Astrocyte (in vitro differentiated cells and primary cell): ENCODE results near the gene VEGFB. TPM values are rescaled to one million over a fixed set of nuclear protein-coding genes. Genes with fewer than 3 reads are reported as not detected.

Source experiments
- DNase-seq: peaks from one replicate; pipeline ENCODE4 v3.0.0-alpha.2; 2010; ENCODE audit warnings: low read depth
- FAIRE-seq: peaks from 2 replicates; lab custom pipeline; 2011; peaks lifted over from hg19 to GRCh38; lab: Jason Lieb, UNC
- H2AFZ ChIP-seq: 2 replicates; pipeline ENCODE4 v1.6.0; 2012; ENCODE audit warnings: low read depth, low read length, inconsistent platforms
- H3K27ac ChIP-seq: 2 replicates; pipeline ENCODE4 v1.5.1; 2011; ENCODE audit warnings: low read depth, low read length, inconsistent platforms
- H3K27me3 ChIP-seq: 2 replicates; pipeline ENCODE4 v1.6.0; 2011; ENCODE audit warnings: low read length, inconsistent platforms; ENCODE audit not compliant: insufficient read depth
- H3K36me3 ChIP-seq: 2 replicates; pipeline ENCODE4 v1.5.1; 2011; ENCODE audit warnings: low read length, inconsistent platforms; ENCODE audit not compliant: insufficient read depth
- H3K4me1 ChIP-seq: 2 replicates; pipeline ENCODE4 v1.5.1; 2011; ENCODE audit warnings: low read length, inconsistent platforms; ENCODE audit not compliant: insufficient read depth
- H3K4me2 ChIP-seq: 2 replicates; pipeline ENCODE4 v1.6.0; 2012; ENCODE audit warnings: low read length, inconsistent platforms
- H3K4me3 ChIP-seq: 2 replicates; pipeline ENCODE4 v1.5.1; 2011; ENCODE audit warnings: low read depth, mild to moderate bottlenecking, low read length, inconsistent platforms; ENCODE audit not compliant: insufficient read depth
- H3K79me2 ChIP-seq: 2 replicates; pipeline ENCODE4 v1.6.0; 2012; ENCODE audit warnings: mild to moderate bottlenecking, low read length, inconsistent platforms; ENCODE audit not compliant: insufficient read depth
- H3K9ac ChIP-seq: 2 replicates; pipeline ENCODE4 v1.6.0; 2012; ENCODE audit warnings: mild to moderate bottlenecking, low read length, inconsistent platforms
- H3K9me3 ChIP-seq: 2 replicates; pipeline ENCODE4 v1.5.1; 2012; ENCODE audit warnings: low read depth, mild to moderate bottlenecking, low read length, inconsistent platforms; ENCODE audit not compliant: insufficient read depth
- H4K20me1 ChIP-seq: 2 replicates; pipeline ENCODE4 v1.6.0; 2012; ENCODE audit warnings: low read length, inconsistent platforms; ENCODE audit not compliant: insufficient read depth
- H3K27ac Mint-ChIP-seq: one replicate; pipeline ENCODE4 v1.8.0; 2021; ENCODE audit warnings: mild to moderate bottlenecking, mixed read lengths; ENCODE audit not compliant: unreplicated experiment
- H3K27me3 Mint-ChIP-seq: one replicate; pipeline ENCODE4 v1.8.0; 2021; ENCODE audit warnings: low read depth, mixed read lengths; ENCODE audit not compliant: unreplicated experiment
- H3K36me3 Mint-ChIP-seq: one replicate; pipeline ENCODE4 v1.8.0; 2021; ENCODE audit warnings: low read depth, mixed read lengths; ENCODE audit not compliant: unreplicated experiment
- H3K4me1 Mint-ChIP-seq: one replicate; pipeline ENCODE4 v1.8.0; 2021; ENCODE audit warnings: low read depth, mixed read lengths; ENCODE audit not compliant: unreplicated experiment
- H3K4me3 Mint-ChIP-seq: one replicate; pipeline ENCODE4 v1.8.0; 2021; ENCODE audit warnings: mild to moderate bottlenecking, moderate library complexity, mixed read lengths; ENCODE audit not compliant: unreplicated experiment
- H3K9me3 Mint-ChIP-seq: one replicate; pipeline ENCODE4 v1.8.0; 2021; ENCODE audit warnings: mild to moderate bottlenecking, mixed read lengths; ENCODE audit not compliant: unreplicated experiment
- EZH2 ChIP-seq: IDR thresholded peaks from 2 replicates; pipeline ENCODE4 v1.6.1; 2012; ENCODE audit warnings: mild to moderate bottlenecking, low read length, inconsistent platforms; ENCODE audit not compliant: insufficient read depth
- total RNA-seq: library from RNA; stranded (reverse); gene quantifications from 2 replicates; pipeline ENCODE4 v1.2.1, GENCODE V29; 2021
- TF ChIP-seq, protein P1 (sequence below): IDR thresholded peaks from 2 replicates; pipeline ENCODE4 v1.5.1; 2011; ENCODE audit warnings: low read depth, mild to moderate bottlenecking, inconsistent platforms, low read length, moderate library complexity; ENCODE audit not compliant: insufficient read depth

The VEGFB gene
- total RNA-seq, 1 donor from 2014 or later = 30.4 TPM

DNA sequence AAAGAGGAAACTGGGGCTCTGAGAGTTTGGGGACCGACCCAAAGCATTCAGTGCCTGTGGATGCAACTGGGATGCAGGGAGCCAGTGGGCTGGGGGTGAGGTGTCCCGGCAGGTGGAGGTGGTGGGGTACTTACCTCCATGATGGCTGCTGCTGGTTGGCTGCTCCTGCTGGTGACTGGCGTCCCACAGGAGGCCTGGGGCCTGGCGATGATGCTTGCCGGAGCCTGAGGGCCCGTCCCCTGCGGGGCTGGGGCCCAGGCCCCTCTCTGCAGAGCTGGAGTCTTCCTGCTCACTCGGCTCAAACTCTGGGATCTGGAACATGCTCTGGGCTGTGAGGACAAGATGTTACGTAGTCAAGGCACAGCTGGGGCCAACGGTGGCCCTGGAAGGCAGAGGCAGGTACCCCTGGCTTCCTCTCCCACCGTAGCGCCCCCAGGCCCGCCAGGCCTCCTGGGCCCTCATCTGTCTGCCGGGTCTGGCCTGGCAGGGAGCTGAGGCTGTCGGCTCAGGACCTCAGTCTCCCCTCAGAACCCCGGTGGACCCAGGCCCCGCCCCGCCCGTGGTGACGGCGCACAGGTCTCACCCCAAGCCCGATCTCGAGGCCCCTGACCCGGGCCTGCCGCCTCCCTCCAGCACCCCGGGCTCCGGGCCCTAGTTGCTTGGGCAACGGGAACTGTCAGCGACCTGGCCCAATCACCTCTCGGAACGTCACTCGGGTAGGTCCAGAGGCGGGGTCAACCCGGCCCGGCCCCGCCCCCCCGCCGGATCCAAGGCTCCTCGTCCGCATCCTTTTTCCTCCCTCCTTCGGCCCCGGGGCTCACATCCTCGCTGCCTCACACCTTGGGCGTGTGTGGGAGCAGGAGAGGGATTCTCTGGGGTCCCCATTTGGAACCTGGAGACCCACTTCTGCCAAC lies 49.9 kb downstream of the VEGFB start, which contains the start of gene BAD:
BAD (minus strand) TSS at position 618 of the 914 bp plus-strand sequence; CDS start at position 321, 297 bp downstream.
- no peak for TF ChIP-seq EZH2
- TF ChIP-seq, protein P1, sequence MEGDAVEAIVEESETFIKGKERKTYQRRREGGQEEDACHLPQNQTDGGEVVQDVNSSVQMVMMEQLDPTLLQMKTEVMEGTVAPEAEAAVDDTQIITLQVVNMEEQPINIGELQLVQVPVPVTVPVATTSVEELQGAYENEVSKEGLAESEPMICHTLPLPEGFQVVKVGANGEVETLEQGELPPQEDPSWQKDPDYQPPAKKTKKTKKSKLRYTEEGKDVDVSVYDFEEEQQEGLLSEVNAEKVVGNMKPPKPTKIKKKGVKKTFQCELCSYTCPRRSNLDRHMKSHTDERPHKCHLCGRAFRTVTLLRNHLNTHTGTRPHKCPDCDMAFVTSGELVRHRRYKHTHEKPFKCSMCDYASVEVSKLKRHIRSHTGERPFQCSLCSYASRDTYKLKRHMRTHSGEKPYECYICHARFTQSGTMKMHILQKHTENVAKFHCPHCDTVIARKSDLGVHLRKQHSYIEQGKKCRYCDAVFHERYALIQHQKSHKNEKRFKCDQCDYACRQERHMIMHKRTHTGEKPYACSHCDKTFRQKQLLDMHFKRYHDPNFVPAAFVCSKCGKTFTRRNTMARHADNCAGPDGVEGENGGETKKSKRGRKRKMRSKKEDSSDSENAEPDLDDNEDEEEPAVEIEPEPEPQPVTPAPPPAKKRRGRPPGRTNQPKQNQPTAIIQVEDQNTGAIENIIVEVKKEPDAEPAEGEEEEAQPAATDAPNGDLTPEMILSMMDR = no peak
- FAIRE-seq (no peak), DNase-seq (peak; percentile 74)
- H3K4me1 Mint-ChIP-seq = peaks cover 3% of the 10 kb centered on the region
- H3K27ac ChIP-seq = peak within 1 kb of the TSS; percentile 78
- no peak within 1 kb of the TSS for H3K27ac Mint-ChIP-seq
- H4K20me1 ChIP-seq = no peaks in the 10 kb centered on the region
- H3K36me3 Mint-ChIP-seq = peaks cover 3% of the 10 kb centered on the region
- H3K4me3 Mint-ChIP-seq = peak within 1 kb of the TSS; percentile 87
- H3K36me3 ChIP-seq = no peaks in the 10 kb centered on the region
- no peaks in the 10 kb centered on the region for H3K27me3 ChIP-seq
- peak within 1 kb of the TSS; percentile 88 for H2AFZ ChIP-seq
- peaks cover 10% of the 10 kb centered on the region for H3K4me1 ChIP-seq
- no peaks in the 10 kb centered on the region for H3K9me3 ChIP-seq
- H3K4me2 ChIP-seq = peak within 1 kb of the TSS; percentile 100
- H3K9me3 Mint-ChIP-seq = no peaks in the 10 kb centered on the region
- peak within 1 kb of the TSS; percentile 88 for H3K4me3 ChIP-seq
- H3K9ac ChIP-seq = peak within 1 kb of the TSS; percentile 92
- peaks cover 16% of the 10 kb centered on the region for H3K79me2 ChIP-seq
- H3K27me3 Mint-ChIP-seq = peaks cover 2% of the 10 kb centered on the region

DNA sequence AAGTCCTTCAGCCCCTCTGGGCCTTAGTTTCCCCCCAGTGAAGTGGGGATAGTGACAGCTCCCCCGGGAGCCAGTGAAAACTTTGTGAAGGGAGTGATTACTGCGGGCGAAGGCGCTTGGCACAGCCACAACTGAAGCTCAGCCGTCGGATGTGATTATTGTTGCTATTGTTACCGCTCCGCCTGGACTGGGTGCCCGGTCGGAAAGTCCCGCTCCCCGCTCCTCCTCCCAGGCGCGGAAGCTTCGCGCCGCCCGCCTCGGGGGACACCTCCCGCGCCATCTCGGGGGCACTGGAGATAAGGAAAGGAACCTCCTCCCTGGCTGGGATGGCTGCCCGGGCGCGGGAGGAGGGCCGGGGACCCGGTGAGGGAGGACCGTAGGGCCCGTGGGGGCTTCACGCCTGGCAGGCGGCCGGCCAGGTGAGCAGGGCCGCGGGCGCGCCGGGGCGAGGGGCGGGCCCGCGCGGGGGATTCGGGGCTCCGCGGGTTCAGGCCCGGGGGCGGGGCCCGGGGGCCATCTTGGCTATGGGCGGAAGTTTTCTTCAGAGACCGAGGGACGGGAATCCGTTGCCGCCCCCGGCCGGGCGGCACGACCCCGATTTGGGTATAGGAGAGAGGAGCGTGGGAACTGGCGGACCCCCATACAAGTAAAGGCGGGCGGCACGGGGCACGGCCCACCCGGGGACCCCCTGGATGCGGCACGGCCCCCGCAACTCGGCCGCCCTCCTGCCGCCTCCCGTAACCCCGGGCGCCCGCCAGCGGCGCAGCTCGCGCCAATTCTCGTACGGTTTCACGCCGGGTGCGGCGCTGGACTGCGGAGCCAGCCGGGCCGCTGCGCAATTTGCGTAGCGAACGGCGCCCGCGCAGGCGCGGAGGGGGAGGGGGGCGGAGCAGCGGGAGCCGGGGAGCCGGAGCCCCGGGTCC lies 50.8 kb downstream of the VEGFB start, which contains the start of gene GPR137:
GPR137 (plus strand) TSS at position 887 of the 923 bp plus-strand sequence. CDS start 677 bp downstream, outside the sequence.
- FAIRE-seq = no peak
- TF ChIP-seq EZH2 = no peak
- TF ChIP-seq, protein P1 = no peak
- Histone ChIP-seq H3K4me3 (peak within 1 kb of the TSS; percentile 88), H3K4me2 (peak within 1 kb of the TSS; percentile 100), H4K20me1 (peaks cover 7% of the 10 kb centered on the region), H3K27me3 (peaks cover under 1% of the 10 kb centered on the region), H3K9me3 (no peaks in the 10 kb centered on the region), H3K27ac (peak within 1 kb of the TSS; percentile 78), H3K4me1 (peaks cover 10% of the 10 kb centered on the region), H3K9ac (peak within 1 kb of the TSS; percentile 92), H3K79me2 (peaks cover 16% of the 10 kb centered on the region), H3K36me3 (no peaks in the 10 kb centered on the region), H2AFZ (peak within 1 kb of the TSS; percentile 88)
- H3K27me3 Mint-ChIP-seq = peaks cover 10% of the 10 kb centered on the region
- H3K9me3 Mint-ChIP-seq = no peaks in the 10 kb centered on the region
- H3K4me1 Mint-ChIP-seq = peaks cover 3% of the 10 kb centered on the region
- H3K36me3 Mint-ChIP-seq = peaks cover 5% of the 10 kb centered on the region
- peak within 1 kb of the TSS; percentile 87 for H3K4me3 Mint-ChIP-seq
- peak within 1 kb of the TSS; percentile 30 for H3K27ac Mint-ChIP-seq
- peak; percentile 28 for DNase-seq
